CD4-positive, CD25-positive, alpha-beta regulatory T cell (primary cell): Measurements from ENCODE around the gene EMC8. TPM values are rescaled to one million over a fixed set of nuclear protein-coding genes. Genes with fewer than 3 reads are reported as not detected.

Source experiments
- ATAC-seq, 2 donors: fragments of 150-1000 bp; cut with Tn5 transposase; one replicate each; pipeline ENCODE4 v1.10.0; 2021; ENCODE audit warnings: low read depth in 2 of 2, moderate number of reproducible peaks in 2 of 2, moderate library complexity in 1 of 2
- DNase-seq, 3 donors: peaks; one replicate each; pipeline versions ENCODE4 v3.0.0 to v3.0.0-alpha.2; 2012 to 2022; ENCODE audit warnings: mixed read lengths in 1 of 3
- H3K27ac ChIP-seq: one replicate; pipeline ENCODE4 v1.7.0; 2013; ENCODE audit warnings: mild to moderate bottlenecking, low read length; ENCODE audit not compliant: insufficient read depth, poor library complexity, severe bottlenecking
- H3K27me3 ChIP-seq: one replicate; pipeline ENCODE4 v1.7.0; 2013; ENCODE audit warnings: low read length; ENCODE audit not compliant: control insufficient read depth, insufficient read depth
- H3K36me3 ChIP-seq: one replicate; pipeline ENCODE4 v1.7.0; 2013; ENCODE audit warnings: mild to moderate bottlenecking, low read length, moderate library complexity; ENCODE audit not compliant: control insufficient read depth, insufficient read depth
- H3K4me1 ChIP-seq: 2 replicates; pipeline ENCODE4 v1.7.0; 2013; ENCODE audit warnings: mild to moderate bottlenecking, low read length; ENCODE audit not compliant: insufficient read depth, control insufficient read depth, poor library complexity, severe bottlenecking
- H3K4me3 ChIP-seq: one replicate; pipeline ENCODE4 v1.7.0; 2013; ENCODE audit warnings: low read depth, mild to moderate bottlenecking, low read length, moderate library complexity
- H3K9me3 ChIP-seq, 2 experiments: 1 replicate in 1 of 2; 2 replicates in 1 of 2; pipeline ENCODE4 v1.7.0; 2013; ENCODE audit warnings: low read length in 2 of 2, mild to moderate bottlenecking in 1 of 2, moderate library complexity in 1 of 2; ENCODE audit not compliant: control insufficient read depth in 2 of 2
- H3K27ac Mint-ChIP-seq, 3 donors: one replicate each; pipeline ENCODE4 v1.8.0; 2020 to 2022; ENCODE audit warnings: mild to moderate bottlenecking in 3 of 3, mixed read lengths in 3 of 3, moderate library complexity in 2 of 3
- H3K27me3 Mint-ChIP-seq: one replicate; pipeline ENCODE4 v1.8.0; 2022; ENCODE audit warnings: mild to moderate bottlenecking, mixed read lengths
- H3K36me3 Mint-ChIP-seq: one replicate; pipeline ENCODE4 v1.8.0; 2020; ENCODE audit warnings: mixed read lengths
- H3K4me1 Mint-ChIP-seq, 4 donors: one replicate each; pipeline ENCODE4 v1.8.0; 2020 to 2022; ENCODE audit warnings: mixed read lengths in 4 of 4, mild to moderate bottlenecking in 1 of 4
- H3K4me3 Mint-ChIP-seq, 4 donors: one replicate each; pipeline ENCODE4 v1.8.0; 2020 to 2022; ENCODE audit warnings: mild to moderate bottlenecking in 4 of 4, mixed read lengths in 4 of 4, moderate library complexity in 3 of 4
- H3K9me3 Mint-ChIP-seq, 7 donors: one replicate each; pipeline ENCODE4 v1.8.0; 2020 to 2022; ENCODE audit warnings: mixed read lengths in 7 of 7, mild to moderate bottlenecking in 3 of 7, moderate library complexity in 2 of 7
- polyA plus RNA-seq, 4 donors: library from polyadenylated mRNA; unstranded; fragments of 300-500 nt; fragmentation: Illumina TruSeq; gene quantifications; one replicate each; pipeline ENCODE4 v1.2.3, GENCODE V29; 2021
- total RNA-seq: library from RNA; stranded (reverse); gene quantifications from one replicate; pipeline ENCODE4 v1.2.3, GENCODE V29; 2022

Gene EMC8
- total and polyA plus RNA-seq, 5 donors from 2014 or later: 23.7 to 36.9 (median 28.8) TPM

GRCh38 chr16:85798901-85799496 is 345 bp downstream of the EMC8 start:
- peaks cover 26 to 74% (median 54%) of the 10 kb centered on the region in 4 donors for H3K4me1 Mint-ChIP-seq
- H3K27me3 Mint-ChIP-seq: peaks cover 4% of the 10 kb centered on the region
- H3K9me3 ChIP-seq: no peaks in the 10 kb centered on the region
- peak overlapping the region; percentile 92 for H3K4me3 ChIP-seq
- ATAC-seq: peak; percentile 8 to 14
- peaks cover 38% of the 10 kb centered on the region for H3K4me1 ChIP-seq
- peak overlapping the region; percentile 59 to 98 (median 94) for H3K27ac Mint-ChIP-seq
- peak overlapping the region; percentile 90 to 94 (median 93) for H3K4me3 Mint-ChIP-seq
- peaks cover 49% of the 10 kb centered on the region for H3K36me3 ChIP-seq
- H3K36me3 Mint-ChIP-seq: peaks cover 40% of the 10 kb centered on the region
- DNase-seq: peak in 2 of 3 donors; percentile 26 to 43
- H3K27ac ChIP-seq: peak overlapping the region; percentile 93
- no peaks in the 10 kb centered on the region for H3K27me3 ChIP-seq
- no peaks in the 10 kb centered on the region for H3K9me3 Mint-ChIP-seq

GRCh38 chr16:85798283-85798776 is 1.0 kb downstream of the EMC8 start:
- no peaks in the 10 kb centered on the region for H3K9me3 Mint-ChIP-seq
- H3K4me1 Mint-ChIP-seq: peaks cover 26 to 71% (median 49%) of the 10 kb centered on the region in 4 donors
- DNase-seq (peak in 1 of 3 donors; percentile 9), ATAC-seq (no peak)
- Histone ChIP-seq H3K27me3 (no peaks in the 10 kb centered on the region), H3K9me3 (no peaks in the 10 kb centered on the region), H3K4me3 (peak overlapping the region; percentile 92), H3K4me1 (peaks cover 38% of the 10 kb centered on the region), H3K27ac (no peak overlapping the region), H3K36me3 (peaks cover 46% of the 10 kb centered on the region)
- H3K27ac Mint-ChIP-seq: peak overlapping the region in 2 of 3 donors; percentile 15 to 59
- H3K36me3 Mint-ChIP-seq: peaks cover 36% of the 10 kb centered on the region
- H3K4me3 Mint-ChIP-seq: peak overlapping the region; percentile 86 to 94 (median 92)
- H3K27me3 Mint-ChIP-seq: peaks cover 4% of the 10 kb centered on the region

GRCh38 chr16:85796599-85796998 is 2.7 kb downstream of the EMC8 start:
- Mint-ChIP-seq H3K27me3 (peaks cover 4% of the 10 kb centered on the region), H3K36me3 (peaks cover 36% of the 10 kb centered on the region), H3K9me3 (peaks cover 0 to 3% (median 0%) of the 10 kb centered on the region in 7 donors), H3K4me3 (peak overlapping the region in 3 of 4 donors; percentile 71 to 94 (median 86)), H3K4me1 (peaks cover 12 to 71% (median 47%) of the 10 kb centered on the region in 4 donors), H3K27ac (no peak overlapping the region)
- DNase-seq: no peak
- Histone ChIP-seq H3K4me1 (peaks cover 33% of the 10 kb centered on the region), H3K27me3 (no peaks in the 10 kb centered on the region), H3K4me3 (no peak overlapping the region), H3K9me3 (no peaks in the 10 kb centered on the region), H3K36me3 (peaks cover 45% of the 10 kb centered on the region), H3K27ac (no peak overlapping the region)
- no peak for ATAC-seq

GRCh38 chr16:85796152-85796551 is 3.2 kb downstream of the EMC8 start:
- peaks cover 43% of the 10 kb centered on the region for H3K36me3 ChIP-seq
- H3K27ac Mint-ChIP-seq: peak overlapping the region in 1 of 3 donors; percentile 25

GRCh38 chr16:85794696-85795095 is 4.6 kb downstream of the EMC8 start:
- peak overlapping the region in 1 of 4 donors; percentile 29 for H3K4me3 Mint-ChIP-seq
- DNase-seq (no peak), ATAC-seq (no peak)
- no peaks in the 10 kb centered on the region for H3K27me3 ChIP-seq
- H3K27ac Mint-ChIP-seq: no peak overlapping the region
- peaks cover 18 to 71% (median 46%) of the 10 kb centered on the region in 4 donors for H3K4me1 Mint-ChIP-seq
- no peaks in the 10 kb centered on the region for H3K27me3 Mint-ChIP-seq
- H3K27ac ChIP-seq: no peak overlapping the region
- H3K36me3 ChIP-seq: peaks cover 43% of the 10 kb centered on the region
- H3K4me3 ChIP-seq: no peak overlapping the region
- no peaks in the 10 kb centered on the region for H3K9me3 ChIP-seq
- peaks cover 0 to 3% (median 0%) of the 10 kb centered on the region in 7 donors for H3K9me3 Mint-ChIP-seq
- H3K4me1 ChIP-seq: peaks cover 14% of the 10 kb centered on the region
- peaks cover 39% of the 10 kb centered on the region for H3K36me3 Mint-ChIP-seq

More at GRCh38 chr16:85796152-85796551, 3.2 kb downstream of the EMC8 start:
- H3K27me3 Mint-ChIP-seq: peaks cover 4% of the 10 kb centered on the region
- peaks cover 28% of the 10 kb centered on the region for H3K4me1 ChIP-seq
- H3K4me3 Mint-ChIP-seq: peak overlapping the region; percentile 2 to 94 (median 30)
- no peaks in the 10 kb centered on the region for H3K27me3 ChIP-seq
- H3K4me1 Mint-ChIP-seq: peaks cover 9 to 70% (median 47%) of the 10 kb centered on the region in 4 donors
- no peaks in the 10 kb centered on the region for H3K9me3 ChIP-seq
- H3K4me3 ChIP-seq: no peak overlapping the region
- no peak overlapping the region for H3K27ac ChIP-seq
- H3K9me3 Mint-ChIP-seq: peaks cover 0 to 3% (median 0%) of the 10 kb centered on the region in 7 donors
- ATAC-seq (no peak), DNase-seq (no peak)
- peaks cover 37% of the 10 kb centered on the region for H3K36me3 Mint-ChIP-seq

GRCh38 chr16:85793662-85794298 is 5.6 kb downstream of the EMC8 start:
- peaks cover 47% of the 10 kb centered on the region for H3K36me3 ChIP-seq
- DNase-seq (no peak), ATAC-seq (no peak)
- H3K4me3 ChIP-seq: no peak overlapping the region
- no peak overlapping the region for H3K27ac ChIP-seq
- no peaks in the 10 kb centered on the region for H3K9me3 ChIP-seq
- Mint-ChIP-seq H3K4me1 (peaks cover 18 to 72% (median 47%) of the 10 kb centered on the region in 4 donors), H3K9me3 (peaks cover 0 to 3% (median 0%) of the 10 kb centered on the region in 7 donors), H3K27ac (no peak overlapping the region), H3K36me3 (peaks cover 45% of the 10 kb centered on the region), H3K27me3 (no peaks in the 10 kb centered on the region), H3K4me3 (peak overlapping the region in 1 of 4 donors; percentile 29)
- H3K4me1 ChIP-seq: peaks cover 13% of the 10 kb centered on the region
- H3K27me3 ChIP-seq: no peaks in the 10 kb centered on the region

GRCh38 chr16:85789773-85790172 is 9.6 kb downstream of the EMC8 start:
- H3K4me3 ChIP-seq: no peak overlapping the region
- ATAC-seq (no peak), DNase-seq (peak in 1 of 3 donors; percentile 12)
- peaks cover 63% of the 10 kb centered on the region for H3K36me3 ChIP-seq
- no peak overlapping the region for H3K27ac ChIP-seq
- H3K4me1 ChIP-seq: no peaks in the 10 kb centered on the region
- peaks cover 0 to 3% (median 0%) of the 10 kb centered on the region in 7 donors for H3K9me3 Mint-ChIP-seq
- H3K27me3 ChIP-seq: no peaks in the 10 kb centered on the region
- H3K4me1 Mint-ChIP-seq: peaks cover 9 to 41% (median 34%) of the 10 kb centered on the region in 4 donors
- H3K4me3 Mint-ChIP-seq: peak overlapping the region in 1 of 4 donors; percentile 24
- H3K27me3 Mint-ChIP-seq: no peaks in the 10 kb centered on the region
- peaks cover 50% of the 10 kb centered on the region for H3K36me3 Mint-ChIP-seq
- no peaks in the 10 kb centered on the region for H3K9me3 ChIP-seq
- peak overlapping the region; percentile 56 to 68 (median 65) for H3K27ac Mint-ChIP-seq
